ENCODE data around the gene SFMBT1.

DNA sequence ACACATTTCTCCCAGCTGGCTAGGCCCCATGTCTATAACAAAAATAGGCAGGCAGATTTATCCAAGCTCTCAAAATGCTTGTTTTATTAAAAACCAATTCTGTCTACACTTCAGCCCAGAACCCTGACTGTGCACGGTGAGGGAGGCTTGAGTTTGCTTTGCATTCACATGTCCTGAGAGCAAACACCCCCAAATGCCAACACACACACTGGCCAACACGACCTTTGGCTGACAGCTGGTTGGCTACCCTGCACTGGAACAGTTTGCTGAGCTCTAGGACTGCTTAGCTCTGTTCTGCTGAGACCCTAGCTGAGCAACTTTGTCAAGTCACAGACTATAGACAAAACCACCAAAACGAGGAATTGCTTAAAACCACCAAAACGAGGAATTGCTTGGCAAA lies 152.2 kb downstream of the SFMBT1 start:
- TF ChIP-seq POLR2AphosphoS5 (IDR thresholded peaks at IDR 0.05; ENCODE audit: low read depth, low read length) (no peak), SIN3A (IDR thresholded peaks at IDR 0.05; ENCODE audit: borderline replicate concordance, insufficient read depth, low read length) (no peak)

All from PFSK-1 (cell line).